GM10248 (cell line): ENCODE measurements around the gene TUBGCP6.

Source experiments
- CTCF ChIA-PET: fragments of 300-600 bp; sonication (Branson Sonifier 250); formaldehyde crosslinking; extraction: SDS; loops from one replicate; lab custom pipeline; 2021; ENCODE audit warnings: antibody characterized with exemption; lab: Yijun Ruan, JAX
- POLR2A ChIA-PET: fragments of 350-650 bp; sonication (Branson Sonifier 250); formaldehyde crosslinking; extraction: SDS; loops from one replicate; lab custom pipeline; 2020; ENCODE audit warnings: antibody characterized with exemption; lab: Yijun Ruan, JAX
- DNase-seq: peaks from one replicate; pipeline ENCODE4 v3.0.0; 2012; ENCODE audit errors: extremely low spot score
- TF ChIP-seq, protein P1 (sequence below): IDR thresholded peaks from 2 replicates; pipeline ENCODE4 v1.5.1; 2012; ENCODE audit warnings: mild to moderate bottlenecking, low read depth; ENCODE audit errors: extremely low read depth, missing control alignments, control extremely low read depth

The TUBGCP6 gene

DNA sequence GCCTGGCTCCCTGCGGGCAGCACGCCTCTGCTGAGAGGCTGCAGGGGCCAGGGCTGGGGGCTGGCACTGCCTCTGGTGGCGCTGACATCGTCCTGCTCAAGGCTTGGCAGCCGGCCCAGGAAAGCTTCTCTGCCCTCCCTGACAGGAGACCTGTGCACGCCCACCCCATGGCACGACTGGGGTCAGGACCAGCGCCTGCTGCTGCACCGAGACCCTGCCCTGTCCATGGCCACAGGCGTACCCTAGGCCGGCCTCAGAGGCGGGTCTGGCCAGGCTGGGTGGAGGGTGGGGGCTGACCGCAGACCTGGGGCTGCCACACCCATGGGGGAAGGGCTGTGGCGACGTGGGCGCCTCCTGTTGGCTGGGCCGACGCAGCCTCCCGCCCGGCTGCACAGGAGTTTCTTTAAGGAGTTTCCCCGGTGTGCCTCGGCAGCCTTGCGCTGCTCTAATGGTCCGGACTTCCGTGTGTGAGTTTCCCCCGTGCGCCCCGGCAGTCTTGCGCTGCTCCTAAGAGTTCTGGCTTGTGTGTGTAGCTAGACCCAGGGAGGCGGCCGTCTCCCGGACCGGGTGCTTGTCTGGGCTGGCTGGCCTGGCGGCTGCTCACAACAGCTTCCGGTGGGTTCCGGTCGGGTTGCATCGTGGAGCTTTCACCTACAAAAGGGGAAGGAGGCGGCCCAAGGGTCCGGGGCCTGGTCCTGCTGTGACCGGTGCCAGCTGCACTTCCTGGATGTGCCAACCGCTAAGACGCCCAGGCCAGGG is 54.5 kb downstream of the TUBGCP6 start:
- CTCF ChIA-PET, result interaction anchor here (0.6 to 2.4 kb wide), 11 partner anchors 11 to 430 kb away, joined by 3 to 11 read pairs (median 3); partner anchors contain the start of gene SELENOO
- TF ChIP-seq, protein P1, sequence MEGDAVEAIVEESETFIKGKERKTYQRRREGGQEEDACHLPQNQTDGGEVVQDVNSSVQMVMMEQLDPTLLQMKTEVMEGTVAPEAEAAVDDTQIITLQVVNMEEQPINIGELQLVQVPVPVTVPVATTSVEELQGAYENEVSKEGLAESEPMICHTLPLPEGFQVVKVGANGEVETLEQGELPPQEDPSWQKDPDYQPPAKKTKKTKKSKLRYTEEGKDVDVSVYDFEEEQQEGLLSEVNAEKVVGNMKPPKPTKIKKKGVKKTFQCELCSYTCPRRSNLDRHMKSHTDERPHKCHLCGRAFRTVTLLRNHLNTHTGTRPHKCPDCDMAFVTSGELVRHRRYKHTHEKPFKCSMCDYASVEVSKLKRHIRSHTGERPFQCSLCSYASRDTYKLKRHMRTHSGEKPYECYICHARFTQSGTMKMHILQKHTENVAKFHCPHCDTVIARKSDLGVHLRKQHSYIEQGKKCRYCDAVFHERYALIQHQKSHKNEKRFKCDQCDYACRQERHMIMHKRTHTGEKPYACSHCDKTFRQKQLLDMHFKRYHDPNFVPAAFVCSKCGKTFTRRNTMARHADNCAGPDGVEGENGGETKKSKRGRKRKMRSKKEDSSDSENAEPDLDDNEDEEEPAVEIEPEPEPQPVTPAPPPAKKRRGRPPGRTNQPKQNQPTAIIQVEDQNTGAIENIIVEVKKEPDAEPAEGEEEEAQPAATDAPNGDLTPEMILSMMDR, result peak; percentile 52
- POLR2A ChIA-PET, result interaction anchor here (1.7 kb wide), 1 partner anchor 11 kb away, joined by 4 read pairs; no protein-coding TSS in a partner anchor
- peak; percentile 85 for DNase-seq

DNA sequence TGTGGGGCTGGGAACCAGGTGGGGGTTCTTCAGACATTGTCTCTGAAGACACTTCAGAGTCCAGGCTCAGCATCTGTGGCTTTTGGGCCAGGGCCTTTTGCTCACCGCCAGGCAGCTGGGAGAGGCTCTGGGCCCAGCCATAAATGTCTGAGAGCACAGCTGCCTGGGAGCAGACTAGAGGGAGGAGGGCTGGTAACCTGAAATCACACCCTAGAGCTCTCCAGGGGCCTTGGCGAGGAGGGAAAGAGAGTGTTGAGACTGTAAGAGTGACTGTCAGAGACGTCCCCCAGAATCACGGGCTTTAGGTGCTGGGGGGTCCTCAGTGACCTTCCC is 55.0 kb downstream of the TUBGCP6 start:
- DNase-seq, result no peak

DNA sequence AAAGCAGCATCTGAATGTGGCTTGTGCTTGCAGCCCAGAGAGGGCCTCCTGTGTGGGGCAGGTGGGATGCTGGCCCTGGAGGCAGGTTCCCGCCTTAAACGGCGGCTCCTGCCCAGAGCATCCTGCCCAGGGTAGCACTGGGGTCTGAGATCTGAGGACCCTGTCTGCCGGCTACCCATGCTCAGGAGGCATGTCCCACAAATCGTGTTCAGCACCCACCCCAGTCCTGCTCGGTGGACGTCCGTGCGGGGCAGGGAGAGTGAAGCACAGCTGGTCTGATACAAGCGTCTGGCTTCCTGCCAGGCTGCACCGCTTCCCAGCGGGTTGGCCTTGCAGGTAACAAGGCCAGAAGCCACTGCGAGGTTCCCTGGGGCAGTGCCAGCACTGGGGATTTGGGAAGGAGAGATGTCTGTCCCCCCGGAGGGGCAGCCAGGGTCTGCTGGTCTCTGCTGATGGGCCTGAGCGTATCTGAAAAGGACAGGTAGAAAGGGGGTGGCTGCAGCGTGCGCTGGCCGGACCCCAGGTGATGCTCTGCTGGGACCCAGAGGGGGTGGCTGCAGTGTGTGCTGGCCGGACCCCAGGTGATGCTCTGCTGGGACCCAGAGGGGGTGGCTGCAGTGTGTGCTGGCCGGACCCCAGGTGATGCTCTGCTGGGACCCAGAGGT is 55.5 kb downstream of the TUBGCP6 start:
- DNase-seq, result no peak
- POLR2A ChIA-PET, result no interaction called here
- TF ChIP-seq, protein P1, result no peak
- CTCF ChIA-PET, result interaction anchor here (1.2 to 2.4 kb wide), 6 partner anchors 12 to 259 kb away, joined by 3 to 11 read pairs (median 4); partner anchors contain the start of gene SELENOO

More for the DNA sequence above, 55.0 kb downstream of the TUBGCP6 start:
- TF ChIP-seq, protein P1, result no peak
- POLR2A ChIA-PET, result no interaction called here
- CTCF ChIA-PET, result interaction anchor here (1.2 to 2.4 kb wide), 6 partner anchors 11 to 259 kb away, joined by 3 to 11 read pairs (median 4); partner anchors contain the start of gene SELENOO

DNA sequence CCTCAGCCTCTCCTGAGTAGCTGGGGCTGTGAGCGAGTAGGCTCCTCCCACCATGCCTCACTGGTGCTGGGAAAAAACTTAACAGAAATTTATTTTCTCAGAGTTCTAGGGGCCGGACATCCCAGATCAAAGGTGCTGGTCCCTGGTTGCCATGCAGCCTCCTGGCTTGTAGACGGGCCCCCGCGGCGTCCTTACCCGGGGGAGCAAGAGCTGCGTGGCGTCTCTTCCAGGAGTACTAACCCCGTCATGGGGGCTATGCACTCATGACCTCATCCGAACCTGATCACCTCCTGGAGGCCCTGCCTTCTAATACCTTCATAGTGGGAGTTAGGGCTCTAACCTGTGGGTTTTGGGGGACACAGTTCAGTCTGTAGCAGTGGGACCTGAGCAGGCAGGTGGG is 56.5 kb downstream of the TUBGCP6 start:
- POLR2A ChIA-PET, result no interaction called here
- TF ChIP-seq, protein P1, result no peak
- no peak for DNase-seq
- CTCF ChIA-PET, result no interaction called here

DNA sequence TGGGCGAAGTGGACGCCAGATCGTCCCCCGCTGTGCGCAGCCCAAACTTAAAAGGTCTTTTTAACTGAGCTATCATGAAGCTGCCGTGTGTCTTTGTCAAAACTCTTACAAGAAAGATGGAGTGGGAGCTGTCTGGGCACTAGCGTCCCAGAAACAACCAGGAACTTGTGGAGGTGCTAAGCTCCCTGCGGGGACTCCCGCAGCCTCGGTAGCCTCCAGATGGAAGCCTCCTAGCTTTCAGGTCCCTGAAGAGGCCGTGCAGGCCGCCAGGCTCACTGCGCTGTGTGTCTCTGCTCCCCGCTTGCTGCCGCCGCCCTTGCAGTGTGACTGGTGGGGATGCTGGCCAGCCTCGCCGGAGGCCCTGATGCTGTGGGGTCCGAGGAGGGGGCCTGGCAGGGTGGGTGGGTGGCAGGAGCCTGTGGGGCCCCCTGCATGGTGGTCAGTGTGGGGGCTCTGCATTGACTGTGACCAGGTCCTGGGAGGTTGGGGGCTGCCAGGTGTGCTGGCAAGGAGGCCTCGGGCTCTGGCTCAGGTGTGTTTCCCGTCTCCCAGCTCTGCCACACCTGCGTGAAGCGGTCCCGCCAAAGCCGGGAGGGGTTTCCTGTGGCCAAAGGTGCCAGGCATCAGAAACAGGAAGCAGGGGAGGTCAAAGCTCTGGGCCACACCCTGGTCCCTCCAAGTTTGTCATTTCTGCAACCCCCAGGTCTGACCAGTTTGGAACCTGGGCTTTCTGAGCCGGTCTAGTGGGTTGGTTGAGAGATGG is 57.9 kb downstream of the TUBGCP6 start:
- CTCF ChIA-PET, result interaction anchor here (1.0 to 1.5 kb wide), 3 partner anchors 15 to 256 kb away, joined by 3 to 4 read pairs (median 3); no protein-coding TSS in a partner anchor
- TF ChIP-seq, protein P1, result no peak
- POLR2A ChIA-PET, result no interaction called here
- DNase-seq, result no peak
